Epithelial cell of proximal tubule (primary cell): ENCODE results near the gene FARS2. TPM values are rescaled to one million over a fixed set of nuclear protein-coding genes. Genes with fewer than 3 reads are reported as not detected.

Experiments
- DNase-seq: peaks from one replicate; pipeline ENCODE4 v3.0.0-alpha.2; 2011; ENCODE audit warnings: low read depth
- H3K4me3 ChIP-seq: 2 replicates; pipeline ENCODE4 v1.5.1; 2011; ENCODE audit warnings: low read depth, mild to moderate bottlenecking, low read length
- CTCF ChIP-seq: conservative IDR thresholded peaks from 2 replicates; pipeline ENCODE4 v1.5.1; 2012; ENCODE audit warnings: low read depth, mild to moderate bottlenecking, low read length
- total RNA-seq: library from RNA; depleted of rRNA; stranded (reverse); fragments of >200 nt; gene quantifications from 2 replicates; pipeline ENCODE4 v1.2.3, GENCODE V29; 2015

The FARS2 gene
- total RNA-seq, 1 donor from 2014 or later: 7.7 TPM

GRCh38 chr6:5353971-5354370 lies 92.7 kb downstream of the FARS2 start:
- no peak overlapping the region for H3K4me3 ChIP-seq
- no peak for DNase-seq
- TF ChIP-seq CTCF: no peak

GRCh38 chr6:5357486-5357885 lies 96.2 kb downstream of the FARS2 start:
- no peak overlapping the region for H3K4me3 ChIP-seq
- TF ChIP-seq CTCF: no peak
- no peak for DNase-seq

GRCh38 chr6:5359417-5359816 lies 98.1 kb downstream of the FARS2 start:
- H3K4me3 ChIP-seq: no peak overlapping the region
- DNase-seq: no peak
- no peak for TF ChIP-seq CTCF

- no peak for DNase-seq
- no peak overlapping the region for H3K4me3 ChIP-seq
- TF ChIP-seq CTCF: no peak
These were observed 100.1 kb downstream of the FARS2 start for GRCh38 chr6:5361396-5361795.

- no peak for DNase-seq
- TF ChIP-seq CTCF: no peak
- H3K4me3 ChIP-seq: no peak overlapping the region
These were observed 104.3 kb downstream of the FARS2 start for GRCh38 chr6:5365436-5366195.

- H3K4me3 ChIP-seq: no peak overlapping the region
- no peak for DNase-seq
- TF ChIP-seq CTCF: no peak
These were observed 105.6 kb downstream of the FARS2 start for GRCh38 chr6:5366941-5367340.

- no peak overlapping the region for H3K4me3 ChIP-seq
- TF ChIP-seq CTCF: no peak
- DNase-seq: no peak
These were observed 106.2 kb downstream of the FARS2 start for GRCh38 chr6:5367510-5367909.
